IPS-20b (cell line): Measurements from ENCODE around the gene TET3.
"Not testable (repeated sequence)": the region's sequence is repeated elsewhere in the genome, so short reads cannot be mapped to it uniquely, and the experiment has no call there.

Experiments used
- H3K27ac ChIP-seq: one replicate; pipeline ENCODE4 v1.5.1; 2013; ENCODE audit warnings: low read length
- H3K27me3 ChIP-seq: 2 replicates; pipeline ENCODE4 v1.6.1; 2013; ENCODE audit warnings: mild to moderate bottlenecking, low read length, inconsistent platforms; ENCODE audit not compliant: insufficient read depth
- H3K36me3 ChIP-seq: 2 replicates; pipeline ENCODE4 v1.6.1; 2013; ENCODE audit warnings: low read depth, mild to moderate bottlenecking, inconsistent platforms, low read length, moderate library complexity; ENCODE audit not compliant: insufficient read depth
- H3K4me1 ChIP-seq: 2 replicates; pipeline ENCODE4 v1.6.1; 2013; ENCODE audit warnings: mild to moderate bottlenecking, control low read depth, inconsistent platforms, low read length, moderate library complexity; ENCODE audit not compliant: insufficient read depth
- H3K4me3 ChIP-seq: 2 replicates; pipeline ENCODE4 v1.5.1; 2013; ENCODE audit warnings: mild to moderate bottlenecking, low read length, inconsistent platforms
- H3K9ac ChIP-seq: 2 replicates; pipeline ENCODE4 v1.6.1; 2013; ENCODE audit warnings: low read depth, mild to moderate bottlenecking, inconsistent platforms, low read length, moderate library complexity
- H3K9me3 ChIP-seq: 2 replicates; pipeline ENCODE4 v1.6.1; 2013; ENCODE audit warnings: mild to moderate bottlenecking, low read depth, low read length, inconsistent platforms; ENCODE audit not compliant: insufficient read depth

Gene TET3

GRCh38 chr2:73984203-73984921, at the start of gene TET3:
TET3 (plus strand) TSS chr2:73984910; CDS start chr2:73986404, 1,494 bp downstream.
- Histone ChIP-seq H3K9ac (peak within 1 kb of the TSS; percentile 85; the same call in 1 of the 2 replicates), H3K27ac (no peak within 1 kb of the TSS), H3K36me3 (peaks cover 7% of the 10 kb centered on the region; the same call in 1 of the 2 replicates), H3K4me3 (peak within 1 kb of the TSS; percentile 77), H3K27me3 (peaks cover 56% of the 10 kb centered on the region), H3K9me3 (no peaks in the 10 kb centered on the region), H3K4me1 (peaks cover 40% of the 10 kb centered on the region)

DNA sequence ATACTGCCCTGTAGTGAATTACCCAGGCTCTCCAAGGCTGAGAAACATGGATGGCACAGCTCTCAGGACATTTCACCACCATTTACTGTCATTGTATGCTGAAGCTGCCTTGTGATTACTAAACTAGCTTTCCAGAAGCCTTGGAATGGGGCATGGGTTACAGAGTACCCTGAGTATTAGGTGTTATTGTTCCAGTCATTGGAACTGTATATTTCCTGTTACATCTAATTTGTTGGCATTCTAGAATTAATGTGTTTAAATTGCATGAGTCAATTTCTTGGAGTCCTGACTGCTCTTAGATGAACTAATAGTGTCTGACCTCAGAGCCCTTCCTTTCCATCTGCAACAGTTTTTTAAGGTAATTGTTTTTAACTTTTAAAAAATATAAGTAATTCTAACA, 49.1 kb upstream of the TET3 start:
- no peak overlapping the region for H3K4me3 ChIP-seq
- no peaks in the 10 kb centered on the region for H3K4me1 ChIP-seq
- H3K36me3 ChIP-seq, result peaks cover 62% of the 10 kb centered on the region
- H3K9ac ChIP-seq, result no peak overlapping the region
- no peaks in the 10 kb centered on the region for H3K9me3 ChIP-seq
- H3K27ac ChIP-seq, result no peak overlapping the region
- no peaks in the 10 kb centered on the region for H3K27me3 ChIP-seq

- Histone ChIP-seq H3K9me3 (no peaks in the 10 kb centered on the region), H3K36me3 (peaks cover 70% of the 10 kb centered on the region), H3K27me3 (no peaks in the 10 kb centered on the region), H3K27ac (no peak overlapping the region), H3K4me1 (no peaks in the 10 kb centered on the region), H3K9ac (no peak overlapping the region), H3K4me3 (no peak overlapping the region)
Observed at GRCh38 chr2:73937103-73937885, 47.4 kb upstream of the TET3 start.

DNA sequence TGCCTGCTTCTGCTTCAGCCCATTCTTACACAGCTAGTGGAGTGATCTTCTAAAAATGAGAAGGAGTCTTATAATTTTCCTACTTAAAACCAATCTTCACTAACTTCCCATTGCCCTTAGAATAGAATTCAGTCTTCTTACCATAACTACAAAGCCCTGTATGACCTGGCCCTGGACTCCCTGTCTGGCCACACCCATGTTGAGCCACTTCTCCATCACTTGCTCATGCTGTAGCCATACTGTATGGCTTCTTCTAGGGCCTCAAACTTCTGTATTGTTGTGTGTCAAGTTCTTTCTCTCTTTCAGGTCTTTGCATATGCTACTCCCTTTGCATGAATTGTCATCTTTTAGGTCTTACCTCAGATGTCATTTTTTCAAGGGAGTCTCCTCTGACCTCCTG, 46.8 kb upstream of the TET3 start:
- H3K4me3 ChIP-seq, result no peak overlapping the region
- H3K36me3 ChIP-seq, result peaks cover 64% of the 10 kb centered on the region; the same call in 1 of the 2 replicates
- no peaks in the 10 kb centered on the region for H3K27me3 ChIP-seq
- H3K4me1 ChIP-seq, result no peaks in the 10 kb centered on the region
- H3K27ac ChIP-seq, result no peak overlapping the region
- H3K9me3 ChIP-seq, result no peaks in the 10 kb centered on the region
- H3K9ac ChIP-seq, result no peak overlapping the region

DNA sequence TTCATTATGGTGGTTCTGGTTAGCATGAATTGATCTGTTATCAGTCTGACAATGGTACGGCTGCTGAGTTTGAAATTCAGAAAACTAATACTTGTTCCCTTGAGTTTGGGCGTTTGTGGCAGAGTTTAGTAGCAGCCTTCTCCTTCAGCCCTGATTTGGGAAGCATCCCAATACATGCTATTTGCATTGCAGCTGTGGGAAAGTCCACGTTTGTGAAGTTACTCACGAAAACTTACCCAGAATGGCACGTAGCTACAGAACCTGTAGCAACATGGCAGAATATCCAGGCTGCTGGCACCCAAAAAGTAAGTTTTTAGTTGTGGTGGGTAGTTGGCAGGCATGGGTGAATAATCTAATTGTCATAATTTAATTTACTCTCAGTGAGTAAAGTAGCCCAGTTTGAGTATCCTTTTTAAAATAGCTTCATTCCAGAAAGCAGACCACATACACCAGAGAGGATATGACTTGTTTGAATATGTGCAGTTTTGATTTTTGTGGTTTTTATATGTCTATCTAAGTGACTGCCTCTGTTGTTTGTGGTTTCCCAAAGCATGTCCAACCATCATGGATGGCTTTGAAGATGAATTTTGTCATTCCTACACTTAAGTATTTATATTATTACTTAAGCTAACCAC, 45.9 kb upstream of the TET3 start:
- no peak overlapping the region for H3K4me3 ChIP-seq
- no peaks in the 10 kb centered on the region for H3K4me1 ChIP-seq
- peaks cover 59% of the 10 kb centered on the region for H3K36me3 ChIP-seq
- no peak overlapping the region for H3K27ac ChIP-seq
- H3K27me3 ChIP-seq, result no peaks in the 10 kb centered on the region
- no peak overlapping the region for H3K9ac ChIP-seq
- H3K9me3 ChIP-seq, result no peaks in the 10 kb centered on the region

DNA sequence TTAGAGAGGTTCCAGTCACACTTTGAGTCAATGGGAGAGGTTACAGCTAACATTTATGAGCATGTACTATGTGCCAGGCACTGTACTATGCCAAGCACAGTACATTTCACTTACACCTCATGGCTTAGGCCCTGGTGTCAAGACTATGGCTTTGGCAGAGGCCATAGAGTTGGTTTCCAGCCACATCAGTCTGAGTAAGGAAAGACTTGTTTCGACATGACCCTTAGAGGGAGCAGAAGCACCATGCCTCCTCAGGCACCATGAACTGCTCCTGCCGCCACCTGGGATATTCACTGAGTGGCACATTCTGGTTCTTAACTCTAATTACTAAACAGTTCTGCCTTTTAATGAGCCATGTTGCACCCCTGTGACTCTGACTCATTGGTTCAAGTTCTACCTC, 45.3 kb upstream of the TET3 start:
- Histone ChIP-seq H3K27ac (no peak overlapping the region), H3K36me3 (peaks cover 60% of the 10 kb centered on the region), H3K9me3 (no peaks in the 10 kb centered on the region), H3K27me3 (no peaks in the 10 kb centered on the region), H3K4me3 (no peak overlapping the region), H3K4me1 (no peaks in the 10 kb centered on the region), H3K9ac (no peak overlapping the region)

DNA sequence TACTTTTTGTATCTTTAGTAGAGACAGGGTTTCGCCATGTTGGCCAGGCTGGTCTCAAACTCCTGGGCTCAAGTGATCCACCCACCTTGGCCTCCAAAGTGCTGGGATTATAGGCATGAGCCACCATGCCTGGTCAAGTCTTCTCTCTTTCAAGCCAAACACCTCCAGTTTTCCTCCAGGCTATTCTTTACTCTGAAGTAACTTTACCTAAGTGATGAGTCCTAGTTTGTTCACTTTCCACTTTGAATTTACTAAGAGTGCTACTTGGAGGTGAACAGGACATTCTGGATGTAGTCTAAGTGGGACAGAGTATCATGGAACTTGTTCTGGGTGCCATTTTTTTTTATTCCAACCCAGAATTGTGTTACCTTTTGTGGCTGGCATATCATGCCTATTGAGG, 44.6 kb upstream of the TET3 start:
- not testable (repeated sequence) for H3K4me1 ChIP-seq, H3K4me3 ChIP-seq, H3K27me3 ChIP-seq, H3K9ac ChIP-seq, H3K9me3 ChIP-seq, H3K27ac ChIP-seq
- H3K36me3 ChIP-seq, result peaks cover 66% of the 10 kb centered on the region

DNA sequence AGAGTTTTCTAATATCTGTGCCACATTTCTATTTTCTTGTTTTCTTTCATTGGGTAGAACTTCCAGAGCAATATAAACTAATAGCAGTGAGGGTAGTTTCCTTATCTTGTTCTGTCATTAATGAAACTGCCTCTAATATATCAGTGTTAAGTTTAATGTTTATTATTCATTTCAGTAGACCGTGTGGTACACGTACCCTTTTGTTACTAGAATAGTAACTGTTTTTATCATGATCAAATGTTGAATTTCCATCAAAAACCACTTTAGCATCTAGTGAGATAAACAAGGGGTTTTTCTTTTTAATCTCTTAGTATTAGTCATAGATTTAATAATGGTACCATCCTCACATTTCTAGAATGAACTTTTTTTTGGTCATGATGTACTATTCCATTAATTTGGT, 42.0 kb upstream of the TET3 start:
- H3K27me3 ChIP-seq, result no peaks in the 10 kb centered on the region
- H3K9me3 ChIP-seq, result no peaks in the 10 kb centered on the region
- peaks cover 72% of the 10 kb centered on the region for H3K36me3 ChIP-seq
- no peaks in the 10 kb centered on the region for H3K4me1 ChIP-seq
- H3K4me3 ChIP-seq, result no peak overlapping the region
- H3K9ac ChIP-seq, result no peak overlapping the region
- no peak overlapping the region for H3K27ac ChIP-seq

DNA sequence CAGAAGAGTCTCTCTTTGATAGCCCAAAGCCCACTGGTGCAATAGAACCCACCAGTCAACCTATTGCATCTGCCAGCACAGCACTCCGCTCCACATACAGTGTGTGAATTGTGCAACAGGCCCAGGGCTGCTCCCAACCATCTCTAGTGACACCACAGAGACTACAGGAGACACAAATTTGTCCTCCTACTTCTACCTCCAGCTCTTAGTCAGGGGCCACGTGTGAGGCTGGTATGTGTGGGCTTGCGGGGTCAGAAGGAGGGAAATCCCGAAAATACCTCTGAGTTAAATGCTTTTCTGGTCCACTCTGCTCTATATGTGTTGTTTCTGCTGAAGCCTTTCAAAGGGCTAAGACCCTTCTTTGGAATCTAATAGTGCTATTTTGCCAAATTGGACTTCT, 40.0 kb upstream of the TET3 start:
- Histone ChIP-seq H3K4me1 (no peaks in the 10 kb centered on the region), H3K27ac (no peak overlapping the region), H3K9ac (no peak overlapping the region), H3K36me3 (peaks cover 77% of the 10 kb centered on the region), H3K27me3 (no peaks in the 10 kb centered on the region), H3K9me3 (no peaks in the 10 kb centered on the region), H3K4me3 (no peak overlapping the region)

DNA sequence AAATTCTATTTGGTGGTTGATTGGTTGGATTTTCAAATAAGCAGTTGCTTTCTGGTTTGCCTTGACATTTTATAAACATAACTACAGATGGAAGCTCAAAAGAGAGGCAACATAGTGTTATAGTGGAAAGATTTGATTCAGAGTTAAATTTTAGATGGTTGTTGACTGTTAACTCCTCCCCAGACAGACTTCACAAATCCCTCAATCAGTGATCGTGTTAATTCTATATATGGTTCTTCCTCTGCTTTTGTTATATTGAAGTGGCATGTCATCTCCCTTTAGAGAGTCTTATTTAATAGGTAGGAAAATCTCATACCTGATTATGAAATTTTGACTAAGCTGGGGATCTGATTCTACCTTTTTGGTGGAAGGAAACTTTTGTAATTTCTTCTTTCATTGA, 38.5 kb upstream of the TET3 start:
- Histone ChIP-seq H3K36me3 (peaks cover 80% of the 10 kb centered on the region), H3K27me3 (no peaks in the 10 kb centered on the region), H3K27ac (no peak overlapping the region), H3K9ac (no peak overlapping the region), H3K4me3 (no peak overlapping the region), H3K9me3 (no peaks in the 10 kb centered on the region), H3K4me1 (no peaks in the 10 kb centered on the region)

- Histone ChIP-seq H3K27ac (no peak overlapping the region), H3K9ac (no peak overlapping the region), H3K4me1 (no peaks in the 10 kb centered on the region), H3K9me3 (no peaks in the 10 kb centered on the region), H3K4me3 (no peak overlapping the region), H3K36me3 (peaks cover 80% of the 10 kb centered on the region), H3K27me3 (no peaks in the 10 kb centered on the region)
Observed at GRCh38 chr2:73946666-73947065, 38.0 kb upstream of the TET3 start.
